K562 (cell line): ENCODE results near the gene AGFG1. TPM values are rescaled to one million over a fixed set of nuclear protein-coding genes. Genes with fewer than 3 reads are reported as not detected.

ENCODE experiments used
- ATAC-seq: fragments of 200-7000 bp; cut with Tn5 transposase; 3 replicates; pipeline ENCODE4 v1.9.1; 2020; ENCODE audit warnings: moderate library complexity
- BruUV-seq: library from RNA; stranded (reverse); fragments of 400-500 nt; replicated peaks from 2 replicates; lab custom pipeline; 2021; lab: Mats Ljungman, UMichigan
- CTCF ChIA-PET: fragments of 300-600 bp; formaldehyde crosslinking; extraction: SDS; loops from one replicate; lab custom pipeline; 2021; ENCODE audit warnings: low intra/inter-chr PET ratio; lab: Yijun Ruan, JAX
- POLR2A ChIA-PET: fragments of 300-600, 350-650 bp; sonication (Branson Sonifier 250); formaldehyde crosslinking; extraction: SDS; loops from one replicate; lab custom pipeline; 2021; ENCODE audit warnings: antibody characterized with exemption, inconsistent platforms; lab: Yijun Ruan, JAX
- DNase-seq, 4 experiments: peaks; one replicate each; pipeline versions ENCODE4 v3.0.0 to v3.0.0-alpha.2; 2011 to 2018; ENCODE audit warnings: low spot score in 3 of 4, mixed read lengths in 3 of 4; ENCODE audit errors: extremely low read depth in 1 of 4
- FAIRE-seq: peaks from 2 replicates; lab custom pipeline; 2011; peaks lifted over from hg19 to GRCh38; lab: Jason Lieb, UNC
- H2AFZ ChIP-seq: 2 replicates; pipeline ENCODE4 v1.6.0; 2011; ENCODE audit warnings: low read depth, low read length, control low read depth, inconsistent platforms
- H3K27ac ChIP-seq: fragments of 200-600 bp; 3 replicates; pipeline ENCODE4 v1.8.0; 2011; ENCODE audit warnings: low read depth, mild to moderate bottlenecking, control low read depth, inconsistent platforms, low read length, moderate library complexity, mixed read lengths; ENCODE audit errors: extremely low read depth
- H3K27me3 ChIP-seq, 2 experiments: fragments of 300-600 bp in 1 of 2; 2 replicates in 1 of 2; 3 replicates in 1 of 2; pipeline versions ENCODE4 v1.6.0 to v1.8.0; 2011; ENCODE audit warnings: inconsistent platforms in 2 of 2, low read length in 2 of 2, mild to moderate bottlenecking in 1 of 2, mixed read lengths in 1 of 2, moderate library complexity in 1 of 2; ENCODE audit not compliant: control insufficient read depth in 2 of 2, insufficient read depth in 2 of 2
- H3K36me3 ChIP-seq: fragments of 300-600 bp; 3 replicates; pipeline ENCODE4 v1.8.0; 2011; ENCODE audit warnings: mild to moderate bottlenecking, low read length, inconsistent platforms; ENCODE audit not compliant: control insufficient read depth, insufficient read depth
- H3K4me1 ChIP-seq, 2 experiments: fragments of 200-600 bp in 1 of 2; replicated peaks in 1 of 2; 2 replicates in 1 of 2; 3 replicates in 1 of 2; pipeline versions ENCODE4 v1.5.1 to v1.8.0; 2011; ENCODE audit warnings: inconsistent platforms in 2 of 2, low read length in 2 of 2, mild to moderate bottlenecking in 1 of 2, mixed read lengths in 1 of 2, moderate library complexity in 1 of 2; ENCODE audit not compliant: control insufficient read depth in 2 of 2, insufficient read depth in 2 of 2
- H3K4me2 ChIP-seq: 2 replicates; pipeline ENCODE4 v1.6.1; 2011; ENCODE audit warnings: low read length, control low read depth, inconsistent platforms, mixed read lengths; ENCODE audit not compliant: insufficient read depth
- H3K4me3 ChIP-seq: fragments of 200-600 bp; sonication (generic), shearing (Covaris generic); 2 replicates; pipeline ENCODE4 v1.5.1; 2016; ENCODE audit warnings: control low read depth, inconsistent platforms
- H3K79me2 ChIP-seq: fragments of 200-600 bp; 3 replicates; pipeline ENCODE4 v1.8.0; 2011; ENCODE audit warnings: low read length, inconsistent platforms; ENCODE audit not compliant: control insufficient read depth, insufficient read depth
- H3K9ac ChIP-seq, 2 experiments: 2 replicates each; pipeline versions ENCODE4 v1.6.0 to v1.6.1; 2011; ENCODE audit warnings: low read depth in 2 of 2, low read length in 2 of 2, control low read depth in 1 of 2, inconsistent platforms in 1 of 2, mild to moderate bottlenecking in 1 of 2, mixed read lengths in 1 of 2; ENCODE audit not compliant: insufficient read depth in 1 of 2
- H3K9me1 ChIP-seq: one replicate; pipeline ENCODE4 v1.6.0; 2011; ENCODE audit warnings: inconsistent platforms, mild to moderate bottlenecking, low read length, moderate library complexity; ENCODE audit not compliant: control insufficient read depth, insufficient read depth
- H3K9me3 ChIP-seq: replicated peaks from 2 replicates; pipeline ENCODE4 v1.5.1; 2011; ENCODE audit warnings: low read depth, low read length, inconsistent platforms; ENCODE audit not compliant: control insufficient read depth, insufficient read depth
- H4K20me1 ChIP-seq: replicated peaks from 2 replicates; pipeline ENCODE4 v1.6.1; 2011; ENCODE audit warnings: low read length, inconsistent platforms, mixed read lengths; ENCODE audit not compliant: control insufficient read depth, insufficient read depth
- BDP1 ChIP-seq: IDR thresholded peaks from 3 replicates; pipeline ENCODE4 v1.6.1; 2011; ENCODE audit not compliant: insufficient read length, insufficient read depth
- ETV1 ChIP-seq: fragments of 450-650 bp; conservative IDR thresholded peaks from 2 replicates; pipeline ENCODE4 v1.6.1; 2016; ENCODE audit warnings: missing genetic modification characterization, control low read depth, low read depth, missing compliant biosample characterization
- NFYB ChIP-seq: IDR thresholded peaks from 2 replicates; pipeline ENCODE4 v1.6.1; 2011; ENCODE audit warnings: mild to moderate bottlenecking, moderate library complexity; ENCODE audit not compliant: insufficient read length; ENCODE audit errors: extremely low read depth
- ZNF41 ChIP-seq: fragments of 250-450 bp; sonication (Bioruptor Pico); conservative IDR thresholded peaks from 2 replicates; pipeline ENCODE4 v1.4.0; 2020; ENCODE audit warnings: mild to moderate bottlenecking
- WGBS: fragments of 100-300 bp; shearing (Covaris generic); methylation state at CpG from one replicate; pipeline ENCODE4 v1.1.6; 2016; ENCODE audit warnings: low coverage, mixed read lengths; ENCODE audit not compliant: insufficient coverage; ENCODE audit errors: missing lambda C conversion rate; 5-methylcytosine and 5-hydroxymethylcytosine counted together
- in situ Hi-C: fragments of 300-500 bp; cut with MboI; formaldehyde crosslinking; loops from 4 replicates; pipeline ENCODE4 v1.15.0; 2018; ENCODE audit warnings: inconsistent platforms, mixed read lengths
- intact Hi-C: fragments of 100-400 bp; cut with micrococcal nuclease; formaldehyde crosslinking; loops from 2 replicates; pipeline ENCODE4 v1.14.2; 2022
- polyA plus RNA-seq, 8 experiments: library from polyadenylated mRNA; depleted of rRNA in 4 of 8; stranded (reverse) in 5 of 8; unstranded in 3 of 8; fragments of >200 nt; fragmentation: Nextera tagmentation in 2 of 8; fragmentation: Illumina TruSeq in 1 of 8; extraction: Ambion mirVana in 2 of 8; extraction: Trizol in 1 of 8; gene quantifications; 2 replicates each; pipeline versions ENCODE4 v1.2.1 to v1.2.3, GENCODE V29; 2011 to 2014; ENCODE audit warnings: inconsistent platforms in 1 of 8, missing spikeins in 1 of 8
- total RNA-seq, 7 experiments: library from RNA; depleted of rRNA in 6 of 7; stranded (reverse); fragments of >200 nt in 6 of 7; fragmentation: Illumina TruSeq in 2 of 7; extraction: Trizol in 2 of 7; gene quantifications; 2 replicates each; pipeline versions ENCODE4 v1.2.1 to v1.2.3, GENCODE V29; 2011 to 2021; ENCODE audit warnings: low replicate concordance in 1 of 7
- TF ChIP-seq, protein P1 (sequence below): fragments of 250-450 bp; sonication (Bioruptor Pico); IDR thresholded peaks from 2 replicates; pipeline ENCODE4 v1.4.0; 2020; ENCODE audit warnings: mild to moderate bottlenecking, moderate library complexity
- TF ChIP-seq, protein P2 (sequence below): fragments of 200-400 bp; formaldehyde crosslinking; IDR thresholded peaks from 2 replicates; pipeline ENCODE4 v1.6.1; 2017; ENCODE audit warnings: mild to moderate bottlenecking, low read depth, low read length, moderate library complexity
- TF ChIP-seq, protein P3 (sequence below): sonication (generic); formaldehyde crosslinking; IDR thresholded peaks from 2 replicates; pipeline ENCODE4 v1.9.0; 2022; ENCODE audit warnings: mild to moderate bottlenecking, missing genetic modification reagents
- TF ChIP-seq, protein P4 (sequence below): fragments of 450-650 bp; IDR thresholded peaks from 2 replicates; pipeline ENCODE4 v1.6.1; 2016; ENCODE audit warnings: low read depth, mild to moderate bottlenecking, moderate library complexity
- TF ChIP-seq, protein P5 (sequence below): fragments of 450-650 bp; formaldehyde crosslinking; IDR thresholded peaks from 2 replicates; pipeline ENCODE4 v1.4.0; 2022; ENCODE audit warnings: missing genetic modification characterization

Gene AGFG1
- total and polyA plus RNA-seq, 9 of the 15 experiments (the other 6 are each of a cell fraction or from before 2014, with no cell fraction given): 11.2 to 97.5 (median 36.0) TPM

DNA sequence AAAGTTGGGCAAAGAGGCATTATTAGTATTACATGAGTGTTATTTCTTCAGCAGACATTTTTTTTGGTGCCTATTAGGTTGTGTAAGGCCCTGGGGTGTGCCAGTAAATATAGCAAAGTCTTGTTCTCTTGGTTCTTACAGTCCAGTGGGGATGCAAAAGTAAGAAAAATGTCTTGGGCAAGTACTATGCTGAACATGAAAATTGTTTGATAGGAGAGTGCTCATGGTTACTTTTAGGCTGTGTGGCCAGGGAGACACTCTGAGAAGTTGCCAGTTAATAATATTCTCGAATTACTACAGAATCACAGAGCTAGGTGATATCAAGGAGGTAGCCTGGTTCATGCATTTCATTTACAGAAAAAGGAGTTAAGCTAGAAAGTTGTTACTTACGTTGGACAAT, 1.9 kb downstream of the AGFG1 start (continued):
- TF ChIP-seq, protein P1, sequence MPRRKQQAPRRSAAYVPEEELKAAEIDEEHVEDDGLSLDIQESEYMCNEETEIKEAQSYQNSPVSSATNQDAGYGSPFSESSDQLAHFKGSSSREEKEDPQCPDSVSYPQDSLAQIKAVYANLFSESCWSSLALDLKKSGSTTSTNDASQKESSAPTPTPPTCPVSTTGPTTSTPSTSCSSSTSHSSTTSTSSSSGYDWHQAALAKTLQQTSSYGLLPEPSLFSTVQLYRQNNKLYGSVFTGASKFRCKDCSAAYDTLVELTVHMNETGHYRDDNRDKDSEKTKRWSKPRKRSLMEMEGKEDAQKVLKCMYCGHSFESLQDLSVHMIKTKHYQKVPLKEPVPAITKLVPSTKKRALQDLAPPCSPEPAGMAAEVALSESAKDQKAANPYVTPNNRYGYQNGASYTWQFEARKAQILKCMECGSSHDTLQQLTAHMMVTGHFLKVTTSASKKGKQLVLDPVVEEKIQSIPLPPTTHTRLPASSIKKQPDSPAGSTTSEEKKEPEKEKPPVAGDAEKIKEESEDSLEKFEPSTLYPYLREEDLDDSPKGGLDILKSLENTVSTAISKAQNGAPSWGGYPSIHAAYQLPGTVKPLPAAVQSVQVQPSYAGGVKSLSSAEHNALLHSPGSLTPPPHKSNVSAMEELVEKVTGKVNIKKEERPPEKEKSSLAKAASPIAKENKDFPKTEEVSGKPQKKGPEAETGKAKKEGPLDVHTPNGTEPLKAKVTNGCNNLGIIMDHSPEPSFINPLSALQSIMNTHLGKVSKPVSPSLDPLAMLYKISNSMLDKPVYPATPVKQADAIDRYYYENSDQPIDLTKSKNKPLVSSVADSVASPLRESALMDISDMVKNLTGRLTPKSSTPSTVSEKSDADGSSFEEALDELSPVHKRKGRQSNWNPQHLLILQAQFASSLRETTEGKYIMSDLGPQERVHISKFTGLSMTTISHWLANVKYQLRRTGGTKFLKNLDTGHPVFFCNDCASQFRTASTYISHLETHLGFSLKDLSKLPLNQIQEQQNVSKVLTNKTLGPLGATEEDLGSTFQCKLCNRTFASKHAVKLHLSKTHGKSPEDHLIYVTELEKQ (CRISPR knock-in tag): no peak

DNA sequence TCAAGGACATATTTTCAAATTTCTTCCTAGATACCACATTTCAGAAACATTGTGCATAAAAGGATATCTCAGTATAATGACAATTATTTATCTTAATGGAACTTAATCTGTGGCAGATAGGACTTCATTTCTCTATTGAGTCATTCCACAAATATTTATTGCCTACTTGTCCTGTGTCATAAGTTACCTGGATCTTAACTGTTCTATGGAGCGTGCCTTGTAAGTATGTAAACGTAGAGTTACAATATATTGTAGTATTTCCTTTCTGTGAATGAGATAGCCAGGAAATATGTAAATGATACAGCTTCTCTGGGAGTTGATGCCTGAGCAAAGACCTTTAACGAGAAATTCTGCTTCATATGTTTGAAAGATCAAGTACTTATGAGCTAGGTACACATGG, 2.5 kb downstream of the AGFG1 start:
- Histone ChIP-seq H3K9ac (0 out of 4 replicates have a peak overlapping the region, but pooled peaks of 1 of the 2 experiments have one; percentile 42), H3K36me3 (peaks cover 4% of the 10 kb centered on the region; the same call in 1 of the 3 replicates), H3K9me3 (no peaks in the 10 kb centered on the region), H3K79me2 (peaks cover 73% of the 10 kb centered on the region), H3K4me3 (no peak overlapping the region), H4K20me1 (peaks cover 14% of the 10 kb centered on the region; the same call in 1 of the 2 replicates), H3K4me2 (no peak overlapping the region), H3K27ac (no peak overlapping the region), H3K9me1 (no peaks in the 10 kb centered on the region), H3K4me1 (peaks cover 2 to 7% of the 10 kb centered on the region in 2 experiments; a peak in 1 of 5 replicates), H2AFZ (no peak overlapping the region), H3K27me3 (no peaks in the 10 kb centered on the region)
- ATAC-seq (no peak), FAIRE-seq (no peak), DNase-seq (no peak)
- intact Hi-C loops: loop anchor here (5.0 kb wide), 1 partner anchor 38 kb away; no protein-coding TSS in a partner anchor
- ChIA-PET CTCF (interaction anchor here (2.1 kb wide), 1 partner anchor 68 kb away, joined by 5 read pairs; no protein-coding TSS in a partner anchor), POLR2A (interaction anchor here (3.1 kb wide), 1 partner anchor 9 kb away, joined by 16 read pairs; no protein-coding TSS in a partner anchor)
- in situ Hi-C loops: no loop called here
- 52% methylated on average over 3 of the region's 3 CpGs for WGBS
- no TSS peak for BruUV-seq
- no peak for TF ChIP-seq BDP1
- TF ChIP-seq ZNF41 (CRISPR knock-in tag): no peak
- TF ChIP-seq ETV1 (tag): no peak
- TF ChIP-seq, protein P2, sequence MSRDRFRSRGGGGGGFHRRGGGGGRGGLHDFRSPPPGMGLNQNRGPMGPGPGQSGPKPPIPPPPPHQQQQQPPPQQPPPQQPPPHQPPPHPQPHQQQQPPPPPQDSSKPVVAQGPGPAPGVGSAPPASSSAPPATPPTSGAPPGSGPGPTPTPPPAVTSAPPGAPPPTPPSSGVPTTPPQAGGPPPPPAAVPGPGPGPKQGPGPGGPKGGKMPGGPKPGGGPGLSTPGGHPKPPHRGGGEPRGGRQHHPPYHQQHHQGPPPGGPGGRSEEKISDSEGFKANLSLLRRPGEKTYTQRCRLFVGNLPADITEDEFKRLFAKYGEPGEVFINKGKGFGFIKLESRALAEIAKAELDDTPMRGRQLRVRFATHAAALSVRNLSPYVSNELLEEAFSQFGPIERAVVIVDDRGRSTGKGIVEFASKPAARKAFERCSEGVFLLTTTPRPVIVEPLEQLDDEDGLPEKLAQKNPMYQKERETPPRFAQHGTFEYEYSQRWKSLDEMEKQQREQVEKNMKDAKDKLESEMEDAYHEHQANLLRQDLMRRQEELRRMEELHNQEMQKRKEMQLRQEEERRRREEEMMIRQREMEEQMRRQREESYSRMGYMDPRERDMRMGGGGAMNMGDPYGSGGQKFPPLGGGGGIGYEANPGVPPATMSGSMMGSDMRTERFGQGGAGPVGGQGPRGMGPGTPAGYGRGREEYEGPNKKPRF: no peak
- no peak for TF ChIP-seq NFYB
- TF ChIP-seq, protein P3, sequence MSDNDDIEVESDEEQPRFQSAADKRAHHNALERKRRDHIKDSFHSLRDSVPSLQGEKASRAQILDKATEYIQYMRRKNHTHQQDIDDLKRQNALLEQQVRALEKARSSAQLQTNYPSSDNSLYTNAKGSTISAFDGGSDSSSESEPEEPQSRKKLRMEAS: no peak
- TF ChIP-seq, protein P4, sequence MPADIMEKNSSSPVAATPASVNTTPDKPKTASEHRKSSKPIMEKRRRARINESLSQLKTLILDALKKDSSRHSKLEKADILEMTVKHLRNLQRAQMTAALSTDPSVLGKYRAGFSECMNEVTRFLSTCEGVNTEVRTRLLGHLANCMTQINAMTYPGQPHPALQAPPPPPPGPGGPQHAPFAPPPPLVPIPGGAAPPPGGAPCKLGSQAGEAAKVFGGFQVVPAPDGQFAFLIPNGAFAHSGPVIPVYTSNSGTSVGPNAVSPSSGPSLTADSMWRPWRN: no peak
- TF ChIP-seq, protein P5, sequence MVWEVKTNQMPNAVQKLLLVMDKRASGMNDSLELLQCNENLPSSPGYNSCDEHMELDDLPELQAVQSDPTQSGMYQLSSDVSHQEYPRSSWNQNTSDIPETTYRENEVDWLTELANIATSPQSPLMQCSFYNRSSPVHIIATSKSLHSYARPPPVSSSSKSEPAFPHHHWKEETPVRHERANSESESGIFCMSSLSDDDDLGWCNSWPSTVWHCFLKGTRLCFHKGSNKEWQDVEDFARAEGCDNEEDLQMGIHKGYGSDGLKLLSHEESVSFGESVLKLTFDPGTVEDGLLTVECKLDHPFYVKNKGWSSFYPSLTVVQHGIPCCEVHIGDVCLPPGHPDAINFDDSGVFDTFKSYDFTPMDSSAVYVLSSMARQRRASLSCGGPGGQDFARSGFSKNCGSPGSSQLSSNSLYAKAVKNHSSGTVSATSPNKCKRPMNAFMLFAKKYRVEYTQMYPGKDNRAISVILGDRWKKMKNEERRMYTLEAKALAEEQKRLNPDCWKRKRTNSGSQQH (CRISPR knock-in tag): no peak
